DMS79 treated with DMSO at 0.1 percent for 48 hours (cell line): ENCODE results near the gene ZBTB26.
A peak's percentile ranks its signal among the peaks of the same experiment; 100 is the strongest.

ENCODE experiments used
- DNase-seq: peaks from one replicate; lab custom pipeline; 2025; lab: John Stamatoyannopoulos, UW

ZBTB26 gene

GRCh38 chr9:122931226-122932121 lies at the start of gene ZBTB26:
Gene ZBTB26 (minus strand): TSS chr9:122931512. CDS start chr9:122919934, 11,578 bp downstream.
- DNase-seq: peak; percentile 89

- DNase-seq: no peak
Observed at GRCh38 chr9:122978601-122979000, 47.3 kb upstream of the ZBTB26 start.

- no peak for DNase-seq
Observed at GRCh38 chr9:122975196-122975595, 43.9 kb upstream of the ZBTB26 start.

- no peak for DNase-seq
Observed at GRCh38 chr9:122961139-122961538, 29.8 kb upstream of the ZBTB26 start.

- DNase-seq: no peak
Observed at GRCh38 chr9:122955961-122956360, 24.6 kb upstream of the ZBTB26 start.

- DNase-seq: no peak
Observed at GRCh38 chr9:122954253-122954691, 23.0 kb upstream of the ZBTB26 start.

GRCh38 chr9:122951056-122951455 lies 19.7 kb upstream of the ZBTB26 start:
- DNase-seq: no peak

GRCh38 chr9:122950263-122950662 lies 19.0 kb upstream of the ZBTB26 start:
- no peak for DNase-seq

- no peak for DNase-seq
Observed at GRCh38 chr9:122949696-122950095, 18.4 kb upstream of the ZBTB26 start.

- DNase-seq: no peak
Observed at GRCh38 chr9:122948313-122948712, 17.0 kb upstream of the ZBTB26 start.

- no peak for DNase-seq
Observed at GRCh38 chr9:122946461-122947005, 15.2 kb upstream of the ZBTB26 start.

GRCh38 chr9:122944960-122945888 lies 13.9 kb upstream of the ZBTB26 start:
- DNase-seq: no peak

- DNase-seq: no peak
Observed at GRCh38 chr9:122941582-122942234, 10.4 kb upstream of the ZBTB26 start.

- peak; percentile 95 for DNase-seq
Observed at GRCh38 chr9:122940749-122941581, 9.7 kb upstream of the ZBTB26 start, which contains the start of gene RABGAP1. Gene RABGAP1 (plus strand): TSS chr9:122941020. CDS start chr9:122957060, 16,040 bp downstream.

- DNase-seq: no peak
Observed at GRCh38 chr9:122940454-122940748, 9.1 kb upstream of the ZBTB26 start.

- DNase-seq: no peak
Observed at GRCh38 chr9:122939601-122940000, 8.3 kb upstream of the ZBTB26 start.

- DNase-seq: no peak
Observed at GRCh38 chr9:122936883-122937282, 5.6 kb upstream of the ZBTB26 start.

GRCh38 chr9:122936464-122936863 lies 5.2 kb upstream of the ZBTB26 start:
- DNase-seq: no peak

- no peak for DNase-seq
Observed at GRCh38 chr9:122930541-122931225, 629 bp downstream of the ZBTB26 start.

- no peak for DNase-seq
Observed at GRCh38 chr9:122929796-122930354, 1.4 kb downstream of the ZBTB26 start.
